ENCODE results near the gene COL4A2. TPM values are rescaled to one million over a fixed set of nuclear protein-coding genes. Genes with fewer than 3 reads are reported as not detected.

Gene COL4A2
- total RNA-seq, 2 experiments from 2014 or later: not detected

GRCh38 chr13:110413676-110414040 lies 106.6 kb downstream of the COL4A2 start:
- POLR2A ChIA-PET: interaction anchor here (0.7 kb wide), 1 partner anchor 1472 kb away, joined by 3 read pairs; no protein-coding TSS in a partner anchor
- ATAC-seq: no peak
- no peak overlapping the region for H3K4me3 Mint-ChIP-seq
- no peak overlapping the region for H3K27ac Mint-ChIP-seq
- H3K27me3 Mint-ChIP-seq (ENCODE audit: low read depth): peaks cover 65% of the 10 kb centered on the region
- DNase-seq: no peak
- H3K4me1 Mint-ChIP-seq (ENCODE audit: low read depth): peaks cover 4% of the 10 kb centered on the region
- no peaks in the 10 kb centered on the region for H3K36me3 Mint-ChIP-seq (ENCODE audit: low read depth)
- CTCF ChIA-PET: no interaction called here
- H3K9me3 Mint-ChIP-seq (ENCODE audit: insufficient read depth): no peaks in the 10 kb centered on the region

GRCh38 chr13:110414283-110414682 lies 107.2 kb downstream of the COL4A2 start:
- H3K27ac Mint-ChIP-seq: no peak overlapping the region
- ChIA-PET CTCF (no interaction called here), POLR2A (interaction anchor here (0.7 kb wide), 1 partner anchor 1472 kb away, joined by 3 read pairs; no protein-coding TSS in a partner anchor)
- no peaks in the 10 kb centered on the region for H3K9me3 Mint-ChIP-seq (ENCODE audit: insufficient read depth)
- no peaks in the 10 kb centered on the region for H3K36me3 Mint-ChIP-seq (ENCODE audit: low read depth)
- H3K4me1 Mint-ChIP-seq (ENCODE audit: low read depth): peaks cover 4% of the 10 kb centered on the region
- DNase-seq: no peak
- ATAC-seq: no peak
- no peak overlapping the region for H3K4me3 Mint-ChIP-seq
- H3K27me3 Mint-ChIP-seq (ENCODE audit: low read depth): peaks cover 68% of the 10 kb centered on the region

DNA sequence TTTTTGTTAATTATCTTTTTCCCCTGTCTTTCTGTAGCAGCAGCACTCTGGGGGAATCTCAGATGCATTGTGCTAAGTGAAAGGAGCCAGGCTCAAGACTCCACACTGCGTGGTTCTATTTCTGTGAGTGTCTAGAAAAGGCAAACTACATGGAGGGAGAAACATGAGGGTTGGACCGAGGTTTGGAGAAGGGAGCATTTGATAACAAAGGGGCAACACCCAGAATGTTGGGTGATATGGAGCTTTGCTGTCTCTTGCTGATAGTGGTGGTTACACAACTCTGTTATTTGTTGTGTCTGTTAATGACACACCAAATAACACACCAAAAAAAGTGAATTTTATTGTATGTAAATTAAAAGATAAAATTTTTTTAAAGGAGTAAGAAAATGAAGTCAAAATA lies 107.8 kb downstream of the COL4A2 start:
- Mint-ChIP-seq H3K9me3 (ENCODE audit: insufficient read depth) (no peaks in the 10 kb centered on the region), H3K4me3 (no peak overlapping the region), H3K4me1 (ENCODE audit: low read depth) (peaks cover 4% of the 10 kb centered on the region), H3K27ac (no peak overlapping the region), H3K36me3 (ENCODE audit: low read depth) (no peaks in the 10 kb centered on the region), H3K27me3 (ENCODE audit: low read depth) (peaks cover 70% of the 10 kb centered on the region)
- POLR2A ChIA-PET: no interaction called here
- DNase-seq (no peak), ATAC-seq (no peak)
- CTCF ChIA-PET: no interaction called here

GRCh38 chr13:110415669-110416068 lies 108.6 kb downstream of the COL4A2 start:
- Mint-ChIP-seq H3K4me3 (no peak overlapping the region), H3K27me3 (ENCODE audit: low read depth) (peaks cover 69% of the 10 kb centered on the region), H3K36me3 (ENCODE audit: low read depth) (no peaks in the 10 kb centered on the region), H3K9me3 (ENCODE audit: insufficient read depth) (no peaks in the 10 kb centered on the region), H3K4me1 (ENCODE audit: low read depth) (peaks cover 4% of the 10 kb centered on the region), H3K27ac (no peak overlapping the region)
- POLR2A ChIA-PET: no interaction called here
- ATAC-seq (no peak), DNase-seq (no peak)
- CTCF ChIA-PET: no interaction called here

DNA sequence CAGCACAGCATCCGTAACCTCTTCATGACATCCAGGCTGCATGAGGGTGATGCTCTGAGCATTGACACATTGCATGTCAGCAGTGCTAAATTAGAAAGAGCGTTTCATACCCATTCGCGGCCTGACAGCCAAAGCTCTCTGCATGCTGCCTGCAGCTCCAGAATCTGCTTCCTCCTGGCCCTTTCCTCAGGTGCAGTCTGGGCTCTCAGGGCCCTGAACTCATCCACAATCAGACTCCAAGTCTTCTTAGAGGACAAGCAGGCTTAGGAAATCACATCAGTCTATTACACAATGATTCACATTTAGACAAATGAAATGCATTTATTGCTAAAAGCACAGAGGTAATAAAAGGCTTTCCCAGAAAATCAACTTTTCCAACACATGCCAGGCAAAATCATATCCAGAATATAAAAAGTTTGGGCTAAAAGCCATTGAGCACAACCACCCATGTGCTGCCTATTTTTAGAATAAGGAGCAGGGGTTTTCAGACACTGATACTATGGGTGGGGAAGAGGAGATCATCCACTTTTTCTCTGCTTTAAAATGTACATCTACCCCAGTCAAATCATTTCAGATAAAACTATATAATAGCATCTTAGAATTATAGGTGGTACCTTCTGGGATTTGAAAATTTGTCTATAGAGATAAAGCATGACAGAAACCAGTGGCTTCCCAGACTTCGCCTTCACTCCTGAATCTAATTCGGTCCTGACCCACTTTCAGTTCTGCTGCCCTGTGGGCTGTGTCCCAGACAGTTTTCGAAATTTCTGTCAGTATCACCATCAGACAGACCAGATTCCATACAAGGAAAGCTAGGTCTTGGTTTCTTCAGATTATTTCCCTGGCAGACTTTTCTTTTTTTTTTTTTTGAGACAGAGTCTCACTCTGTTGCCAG lies 109.3 kb downstream of the COL4A2 start:
- CTCF ChIA-PET: no interaction called here
- no peaks in the 10 kb centered on the region for H3K9me3 Mint-ChIP-seq (ENCODE audit: insufficient read depth)
- H3K36me3 Mint-ChIP-seq (ENCODE audit: low read depth): no peaks in the 10 kb centered on the region
- ATAC-seq (no peak), DNase-seq (no peak)
- H3K27ac Mint-ChIP-seq: no peak overlapping the region
- POLR2A ChIA-PET: no interaction called here
- peaks cover 8% of the 10 kb centered on the region for H3K4me1 Mint-ChIP-seq (ENCODE audit: low read depth)
- no peak overlapping the region for H3K4me3 Mint-ChIP-seq
- peaks cover 70% of the 10 kb centered on the region for H3K27me3 Mint-ChIP-seq (ENCODE audit: low read depth)

DNA sequence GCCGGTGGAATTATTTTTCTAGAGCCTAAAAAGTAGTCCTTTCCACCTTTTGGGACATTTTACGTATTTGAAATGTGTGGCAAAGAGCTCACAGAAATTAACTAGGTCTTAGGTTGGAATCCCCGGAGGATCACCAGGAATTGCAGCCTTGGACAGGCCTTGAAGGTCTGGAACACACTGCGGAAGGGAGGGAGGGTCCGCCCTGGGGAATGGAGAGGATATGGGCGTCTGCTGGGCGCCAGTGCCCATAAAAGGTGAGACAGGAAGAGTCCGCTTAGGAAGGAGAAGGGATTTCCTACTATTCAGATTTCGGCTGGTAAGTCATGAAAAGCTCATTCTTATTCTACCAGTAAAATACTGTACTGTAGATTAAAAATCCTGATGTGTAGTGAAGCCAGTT lies 111.9 kb downstream of the COL4A2 start:
- Mint-ChIP-seq H3K27ac (no peak overlapping the region), H3K9me3 (ENCODE audit: insufficient read depth) (no peaks in the 10 kb centered on the region), H3K4me1 (ENCODE audit: low read depth) (peaks cover 15% of the 10 kb centered on the region), H3K36me3 (ENCODE audit: low read depth) (no peaks in the 10 kb centered on the region), H3K27me3 (ENCODE audit: low read depth) (peaks cover 74% of the 10 kb centered on the region), H3K4me3 (no peak overlapping the region)
- DNase-seq (no peak), ATAC-seq (no peak)
- CTCF ChIA-PET: no interaction called here
- POLR2A ChIA-PET: no interaction called here

DNA sequence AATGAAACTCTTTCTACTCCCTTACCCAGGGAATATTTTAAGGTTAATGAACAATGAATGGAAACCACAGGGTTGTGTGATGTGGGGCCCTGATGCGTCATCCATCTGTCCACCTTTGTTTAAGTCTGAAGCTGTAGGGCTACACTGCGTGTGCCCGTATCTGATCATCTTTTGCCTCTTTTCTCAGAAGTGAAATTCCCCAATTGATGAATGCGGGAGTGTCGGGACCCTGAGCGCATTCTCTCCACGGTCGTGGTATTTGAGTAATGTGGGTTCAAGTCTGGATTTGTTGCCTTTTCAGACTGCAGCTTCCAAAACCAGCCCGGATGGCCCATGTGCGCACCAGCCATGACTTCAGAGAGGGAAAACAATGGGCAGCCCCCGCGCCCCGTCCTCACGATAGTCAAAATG lies 112.3 kb downstream of the COL4A2 start:
- Mint-ChIP-seq H3K27me3 (ENCODE audit: low read depth) (peaks cover 74% of the 10 kb centered on the region), H3K9me3 (ENCODE audit: insufficient read depth) (no peaks in the 10 kb centered on the region), H3K4me1 (ENCODE audit: low read depth) (peaks cover 15% of the 10 kb centered on the region), H3K27ac (no peak overlapping the region), H3K36me3 (ENCODE audit: low read depth) (no peaks in the 10 kb centered on the region), H3K4me3 (no peak overlapping the region)
- POLR2A ChIA-PET: no interaction called here
- ATAC-seq: no peak
- CTCF ChIA-PET: no interaction called here
- DNase-seq: no peak

DNA sequence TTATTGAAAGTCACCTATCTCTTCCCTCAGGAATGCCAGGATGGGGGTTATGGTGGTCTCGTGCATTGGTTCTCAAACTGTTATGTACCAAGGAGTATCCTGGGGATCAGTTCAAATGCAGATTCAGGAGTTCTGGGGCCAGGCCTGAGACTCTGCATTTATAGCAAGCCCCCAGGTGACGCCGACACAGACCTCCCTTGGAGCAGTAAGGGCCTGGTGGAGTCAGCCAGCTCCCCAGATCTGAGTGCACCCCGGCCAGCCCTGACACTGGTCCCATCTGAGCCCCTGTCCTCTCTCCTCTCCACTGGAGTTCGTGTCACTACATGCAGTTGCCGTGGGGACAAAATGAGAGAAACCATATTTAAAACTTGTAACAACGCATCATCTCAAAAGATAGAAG lies 112.9 kb downstream of the COL4A2 start:
- no peaks in the 10 kb centered on the region for H3K9me3 Mint-ChIP-seq (ENCODE audit: insufficient read depth)
- peaks cover 73% of the 10 kb centered on the region for H3K27me3 Mint-ChIP-seq (ENCODE audit: low read depth)
- ChIA-PET CTCF (interaction anchor here (1.0 kb wide), 1 partner anchor 9 kb away, joined by 3 read pairs; no protein-coding TSS in a partner anchor), POLR2A (no interaction called here)
- DNase-seq: no peak
- no peak overlapping the region for H3K27ac Mint-ChIP-seq
- H3K4me3 Mint-ChIP-seq: no peak overlapping the region
- no peaks in the 10 kb centered on the region for H3K36me3 Mint-ChIP-seq (ENCODE audit: low read depth)
- no peak for ATAC-seq
- peaks cover 15% of the 10 kb centered on the region for H3K4me1 Mint-ChIP-seq (ENCODE audit: low read depth)

DNA sequence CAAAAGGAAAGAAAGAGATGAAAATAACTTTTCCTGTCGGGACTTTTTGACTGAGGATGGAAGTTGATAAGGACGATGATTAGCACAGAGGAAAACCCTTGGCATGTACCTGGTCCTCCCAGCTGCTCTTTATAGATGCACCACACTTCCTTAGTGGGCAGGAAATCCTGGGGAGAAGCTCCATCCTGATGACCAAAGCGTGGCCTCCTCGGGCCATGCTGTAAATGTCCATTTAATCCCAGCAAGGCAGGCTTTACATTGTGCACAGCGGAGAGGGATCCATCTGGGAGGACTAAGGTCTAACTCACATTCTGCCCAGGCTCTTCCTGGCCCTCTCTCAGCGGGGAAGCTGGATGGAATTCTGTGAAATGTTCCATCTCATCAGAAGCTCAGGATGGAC lies 113.5 kb downstream of the COL4A2 start:
- CTCF ChIA-PET: interaction anchor here (1.0 kb wide), 1 partner anchor 9 kb away, joined by 3 read pairs; no protein-coding TSS in a partner anchor

GRCh38 chr13:110421061-110421460 lies 114.0 kb downstream of the COL4A2 start:
- H3K36me3 Mint-ChIP-seq (ENCODE audit: low read depth): no peaks in the 10 kb centered on the region
- DNase-seq: no peak
- no peaks in the 10 kb centered on the region for H3K9me3 Mint-ChIP-seq (ENCODE audit: insufficient read depth)
- ATAC-seq: no peak
- H3K4me1 Mint-ChIP-seq (ENCODE audit: low read depth): peaks cover 15% of the 10 kb centered on the region
- POLR2A ChIA-PET: interaction anchor here (0.6 kb wide), 1 partner anchor 125 kb away, joined by 3 read pairs; no protein-coding TSS in a partner anchor
- H3K27ac Mint-ChIP-seq: no peak overlapping the region
- peaks cover 78% of the 10 kb centered on the region for H3K27me3 Mint-ChIP-seq (ENCODE audit: low read depth)
- CTCF ChIA-PET: no interaction called here
- no peak overlapping the region for H3K4me3 Mint-ChIP-seq

More for the DNA sequence above, 113.5 kb downstream of the COL4A2 start:
- Mint-ChIP-seq H3K36me3 (ENCODE audit: low read depth) (no peaks in the 10 kb centered on the region), H3K4me1 (ENCODE audit: low read depth) (peaks cover 15% of the 10 kb centered on the region), H3K27ac (no peak overlapping the region), H3K27me3 (ENCODE audit: low read depth) (peaks cover 78% of the 10 kb centered on the region), H3K9me3 (ENCODE audit: insufficient read depth) (no peaks in the 10 kb centered on the region), H3K4me3 (no peak overlapping the region)
- POLR2A ChIA-PET: interaction anchor here (0.6 kb wide), 1 partner anchor 126 kb away, joined by 3 read pairs; no protein-coding TSS in a partner anchor
- ATAC-seq (no peak), DNase-seq (no peak)

GRCh38 chr13:110421696-110422385 lies 114.8 kb downstream of the COL4A2 start:
- ChIA-PET CTCF (interaction anchor here (1.1 kb wide), 1 partner anchor 10 kb away, joined by 5 read pairs; no protein-coding TSS in a partner anchor), POLR2A (no interaction called here)
- H3K9me3 Mint-ChIP-seq (ENCODE audit: insufficient read depth): no peaks in the 10 kb centered on the region
- DNase-seq (peak; percentile 49), ATAC-seq (peak; percentile 61)
- no peak overlapping the region for H3K4me3 Mint-ChIP-seq
- no peaks in the 10 kb centered on the region for H3K36me3 Mint-ChIP-seq (ENCODE audit: low read depth)
- H3K4me1 Mint-ChIP-seq (ENCODE audit: low read depth): peaks cover 15% of the 10 kb centered on the region
- H3K27ac Mint-ChIP-seq: no peak overlapping the region
- peaks cover 78% of the 10 kb centered on the region for H3K27me3 Mint-ChIP-seq (ENCODE audit: low read depth)

Measured in activated CD8-positive, alpha-beta T cell treated with anti-CD3 and anti-CD28 coated beads, Interleukin-2, amount 10 ng/mL, durations not matched to agents 7 days and 5 days (primary cell).